Loucy (cell line): Measurements from ENCODE around the gene GSK3B.

Experiments used
- H2AFZ ChIP-seq: fragments of 200-600 bp; sonication (generic); 2 replicates; pipeline ENCODE4 v1.6.0; 2016; ENCODE audit warnings: antibody characterized with exemption, mild to moderate bottlenecking, low read length, moderate library complexity
- H3F3A ChIP-seq: fragments of 200-600 bp; 2 replicates; pipeline ENCODE4 v1.6.0; 2016; ENCODE audit warnings: antibody characterized with exemption, low read depth, mild to moderate bottlenecking
- H3K27me3 ChIP-seq: fragments of 200-600 bp; sonication (generic); 2 replicates; pipeline ENCODE4 v1.6.1; 2014; ENCODE audit warnings: low read length, mild to moderate bottlenecking; ENCODE audit not compliant: insufficient read depth, poor library complexity, severe bottlenecking
- H3K36me3 ChIP-seq: fragments of 200-600 bp; sonication (generic); 2 replicates; pipeline ENCODE4 v1.6.1; 2016; ENCODE audit warnings: low read length; ENCODE audit not compliant: insufficient read depth
- H3K4me1 ChIP-seq: fragments of 200-600 bp; sonication (generic); 2 replicates; pipeline ENCODE4 v1.5.1; 2014; ENCODE audit warnings: low read length, mild to moderate bottlenecking; ENCODE audit not compliant: insufficient read depth, poor library complexity, severe bottlenecking
- H3K4me2 ChIP-seq: fragments of 200-600 bp; sonication (generic); 2 replicates; pipeline ENCODE4 v1.6.0; 2014; ENCODE audit warnings: antibody characterized with exemption, low read length, low read depth, mild to moderate bottlenecking; ENCODE audit not compliant: poor library complexity, severe bottlenecking
- H3K4me3 ChIP-seq: fragments of 200-600 bp; sonication (generic); 2 replicates; pipeline ENCODE4 v1.5.1; 2014; ENCODE audit warnings: low read length, mild to moderate bottlenecking, mixed read lengths; ENCODE audit not compliant: poor library complexity, severe bottlenecking
- H3K79me2 ChIP-seq: fragments of 200-600 bp; sonication (generic); 2 replicates; pipeline ENCODE4 v1.6.1; 2014; ENCODE audit warnings: low read length; ENCODE audit not compliant: insufficient read depth
- H3K9ac ChIP-seq: fragments of 200-600 bp; sonication (generic); 2 replicates; pipeline ENCODE4 v1.6.0; 2014; ENCODE audit warnings: mild to moderate bottlenecking, low read depth, low read length, moderate library complexity; ENCODE audit not compliant: poor library complexity, severe bottlenecking
- H3K9me2 ChIP-seq: fragments of 200-600 bp; sonication (generic); replicated peaks from 2 replicates; pipeline ENCODE4 v1.6.1; 2016; ENCODE audit warnings: low read depth, low read length, mixed read lengths
- H3K9me3 ChIP-seq: fragments of 200-600 bp; sonication (generic); 2 replicates; pipeline ENCODE4 v1.6.1; 2014; ENCODE audit warnings: mild to moderate bottlenecking, antibody characterized with exemption, low read length, low read depth; ENCODE audit not compliant: insufficient read depth
- H4K20me1 ChIP-seq: fragments of 200-600 bp; sonication (generic); 2 replicates; pipeline ENCODE4 v1.6.0; 2014; ENCODE audit warnings: antibody characterized with exemption, low read length, mild to moderate bottlenecking; ENCODE audit not compliant: insufficient read depth, poor library complexity, severe bottlenecking
- CTCF ChIP-seq: fragments of 200-600 bp; sonication (generic); conservative IDR thresholded peaks from 2 replicates; pipeline ENCODE4 v1.5.1; 2014; ENCODE audit warnings: mild to moderate bottlenecking, antibody characterized with exemption, low read length
- EZH2phosphoT487 ChIP-seq: fragments of 200-600 bp; IDR thresholded peaks from 2 replicates; pipeline ENCODE4 v1.6.1; 2018; ENCODE audit warnings: antibody characterized with exemption, mild to moderate bottlenecking, moderate library complexity, borderline replicate concordance

GSK3B gene

DNA sequence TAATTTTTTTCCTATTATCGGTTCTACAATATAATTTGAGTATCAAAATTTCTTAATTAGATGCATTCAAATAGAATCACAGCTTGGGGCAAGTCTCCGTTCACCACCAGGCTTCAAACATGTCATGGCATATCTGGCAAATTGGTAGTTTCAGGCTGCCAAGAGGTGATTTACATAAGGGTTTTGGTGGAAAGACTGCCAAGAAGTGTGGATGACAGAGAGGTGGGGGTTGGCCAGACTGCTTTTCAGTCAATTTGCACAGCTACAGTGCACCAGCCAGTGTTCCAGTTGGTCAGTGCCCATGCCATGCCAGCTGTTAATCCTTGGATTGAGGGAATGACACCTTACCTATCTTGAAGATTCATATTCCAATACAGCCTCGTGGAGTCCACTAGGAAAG is 8.4 kb upstream of the GSK3B start:
- no peaks in the 10 kb centered on the region for H3K9me3 ChIP-seq
- H3K4me3 ChIP-seq, result no peak overlapping the region
- no peak overlapping the region for H3K9ac ChIP-seq
- H3K4me2 ChIP-seq, result no peak overlapping the region
- TF ChIP-seq CTCF, result no peak
- no peak for TF ChIP-seq EZH2phosphoT487
- no peaks in the 10 kb centered on the region for H3K9me2 ChIP-seq
- H2AFZ ChIP-seq, result no peak overlapping the region
- H3K79me2 ChIP-seq, result peaks cover 11% of the 10 kb centered on the region; the same call in 1 of the 2 replicates
- H3K27me3 ChIP-seq, result no peaks in the 10 kb centered on the region
- H3K4me1 ChIP-seq, result peaks cover 16% of the 10 kb centered on the region
- H3F3A ChIP-seq, result no peaks in the 10 kb centered on the region
- H4K20me1 ChIP-seq, result no peaks in the 10 kb centered on the region
- no peaks in the 10 kb centered on the region for H3K36me3 ChIP-seq

DNA sequence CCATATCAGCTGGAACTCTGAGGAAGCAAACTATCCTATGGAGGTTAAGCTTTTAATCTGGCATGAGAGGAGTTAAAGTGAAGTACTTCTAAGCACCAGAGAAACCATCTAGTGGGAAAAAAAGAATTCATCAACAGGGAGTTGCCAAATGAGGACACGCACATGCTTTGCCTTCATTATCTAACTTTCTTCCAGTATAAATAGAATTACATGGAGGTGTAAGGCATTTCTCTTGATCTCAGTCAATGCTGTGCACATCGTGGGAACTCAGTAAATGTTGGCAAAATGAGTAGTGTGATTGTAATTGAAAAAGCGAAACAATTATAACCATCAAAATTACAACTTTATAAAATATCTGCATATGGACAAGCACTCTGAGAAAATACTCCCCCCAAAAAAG is 8.0 kb upstream of the GSK3B start:
- Histone ChIP-seq H3K9me2 (no peaks in the 10 kb centered on the region), H3K4me2 (no peak overlapping the region), H3F3A (no peaks in the 10 kb centered on the region), H3K79me2 (peaks cover 15% of the 10 kb centered on the region), H3K27me3 (no peaks in the 10 kb centered on the region), H4K20me1 (no peaks in the 10 kb centered on the region), H3K4me1 (peaks cover 18% of the 10 kb centered on the region), H3K9me3 (no peaks in the 10 kb centered on the region), H3K4me3 (no peak overlapping the region), H2AFZ (no peak overlapping the region), H3K9ac (no peak overlapping the region), H3K36me3 (no peaks in the 10 kb centered on the region)
- TF ChIP-seq CTCF (no peak), EZH2phosphoT487 (no peak)

- Histone ChIP-seq H3K36me3 (no peaks in the 10 kb centered on the region), H3F3A (no peaks in the 10 kb centered on the region), H3K9ac (no peak overlapping the region), H3K9me3 (no peaks in the 10 kb centered on the region), H3K4me1 (peaks cover 24% of the 10 kb centered on the region), H3K9me2 (no peaks in the 10 kb centered on the region), H3K4me3 (no peak overlapping the region), H4K20me1 (no peaks in the 10 kb centered on the region), H3K4me2 (no peak overlapping the region), H3K79me2 (peaks cover 21% of the 10 kb centered on the region), H3K27me3 (no peaks in the 10 kb centered on the region), H2AFZ (no peak overlapping the region)
- TF ChIP-seq EZH2phosphoT487, result no peak
- no peak for TF ChIP-seq CTCF
Observed at GRCh38 chr3:120101624-120102023, 7.4 kb upstream of the GSK3B start.
